ENCODE measurements around the gene PLCG1.

Gene PLCG1

DNA sequence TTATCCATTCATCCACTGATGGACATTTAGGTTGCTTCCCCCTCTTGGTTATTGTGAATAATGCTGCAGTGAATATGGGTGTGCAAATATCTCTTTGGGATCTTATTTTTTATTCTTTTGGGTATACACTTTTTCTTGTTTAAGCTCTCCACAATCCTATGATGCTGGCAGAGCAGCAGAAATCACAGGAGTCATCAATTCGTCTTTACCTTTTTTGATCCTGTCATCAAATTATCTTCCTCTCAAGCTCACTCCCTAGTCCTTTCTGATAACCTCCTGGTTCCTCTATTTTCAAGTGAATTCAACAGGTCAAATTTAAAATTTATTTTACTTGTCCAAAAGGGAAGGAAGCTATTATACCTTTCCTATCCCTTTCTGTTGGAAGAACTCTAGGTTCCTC, 89.1 kb downstream of the PLCG1 start:
- Histone ChIP-seq H3K27ac (ENCODE audit: low read depth, low read length) (no peak overlapping the region), H3K4me3 (ENCODE audit: low read depth in 1 of 2, low read length in 2 of 2) (no peak overlapping the region), H3K36me3 (ENCODE audit: control insufficient read depth in 1 of 2, insufficient read depth in 2 of 2, low read length in 2 of 2) (no peaks in the 10 kb centered on the region), H3K9ac (ENCODE audit: low read depth in 1 of 2, low read length in 2 of 2) (no peak overlapping the region), H3K27me3 (ENCODE audit: control insufficient read depth in 1 of 2, insufficient read depth in 2 of 2, low read length in 2 of 2) (no peaks in the 10 kb centered on the region), H3K9me3 (ENCODE audit: control insufficient read depth in 1 of 2, low read length in 2 of 2) (no peaks in the 10 kb centered on the region), H3K4me1 (ENCODE audit: control insufficient read depth in 1 of 2, insufficient read depth in 2 of 2, low read length in 2 of 2) (peaks cover 0 to 3% of the 10 kb centered on the region in 2 donors)
